Vagina (tissue), 2 donors: ENCODE measurements around the gene NGEF.

ENCODE experiments used
- CTCF ChIP-seq, 3 experiments: fragments of 450-650 bp in 2 of 3; fragments of 200-600 bp in 1 of 3; sonication (generic) in 1 of 3; IDR thresholded peaks; one replicate each; pipeline ENCODE4 v1.5.1; 2017 to 2019; ENCODE audit warnings: antibody characterized with exemption in 3 of 3, mild to moderate bottlenecking in 2 of 3, moderate library complexity in 2 of 3
- POLR2A ChIP-seq, 2 donors: fragments of 450-650 bp; IDR thresholded peaks; one replicate each; pipeline ENCODE4 v1.6.1; 2017; ENCODE audit warnings: antibody characterized with exemption in 2 of 2, mild to moderate bottlenecking in 2 of 2, moderate library complexity in 2 of 2
- POLR2AphosphoS5 ChIP-seq, 2 donors: sonication (generic); formaldehyde crosslinking; IDR thresholded peaks; one replicate each; pipeline ENCODE4 v1.9.0; 2017; ENCODE audit warnings: antibody characterized with exemption in 2 of 2, mild to moderate bottlenecking in 2 of 2, low read depth in 1 of 2; ENCODE audit not compliant: insufficient read depth in 1 of 2

GRCh38 chr2:232878855-232879617 is 134.0 kb downstream of the NGEF start:
- TF ChIP-seq CTCF (IDR thresholded peaks at IDR 0.05), result no peak
- TF ChIP-seq POLR2A (IDR thresholded peaks at IDR 0.05), result no peak
- TF ChIP-seq POLR2AphosphoS5 (IDR thresholded peaks at IDR 0.05; ENCODE audit: insufficient read depth in 1 of 2, low read depth in 1 of 2), result no peak
